IPS-NIHi7 (cell line): Measurements from ENCODE around the gene METTL18.

Source experiments
- DNase-seq: peaks from one replicate; pipeline ENCODE4 v3.0.0; 2012; ENCODE audit warnings: mixed read lengths; ENCODE audit errors: extremely low spot score

Gene METTL18

DNA sequence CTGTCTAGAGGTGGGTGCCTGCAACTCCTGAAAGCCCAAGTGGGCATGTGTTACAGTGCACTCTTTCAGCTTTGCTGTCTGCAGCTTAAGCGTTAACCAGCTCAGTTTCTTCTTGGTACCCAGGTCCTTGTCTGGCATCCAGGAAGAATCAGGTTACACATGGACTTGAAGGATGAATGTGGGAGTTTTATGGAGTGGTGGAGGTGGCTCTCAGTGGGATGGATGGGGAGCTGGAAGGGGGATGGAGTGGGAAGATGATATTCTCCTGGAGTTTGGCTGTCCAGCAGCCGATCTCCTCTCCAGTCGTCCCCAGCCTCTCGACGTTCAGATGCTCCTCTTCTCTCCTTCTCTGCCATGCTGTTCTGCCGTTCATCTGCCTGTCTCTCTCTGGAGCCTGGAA, 9.4 kb downstream of the METTL18 start:
- no peak for DNase-seq

DNA sequence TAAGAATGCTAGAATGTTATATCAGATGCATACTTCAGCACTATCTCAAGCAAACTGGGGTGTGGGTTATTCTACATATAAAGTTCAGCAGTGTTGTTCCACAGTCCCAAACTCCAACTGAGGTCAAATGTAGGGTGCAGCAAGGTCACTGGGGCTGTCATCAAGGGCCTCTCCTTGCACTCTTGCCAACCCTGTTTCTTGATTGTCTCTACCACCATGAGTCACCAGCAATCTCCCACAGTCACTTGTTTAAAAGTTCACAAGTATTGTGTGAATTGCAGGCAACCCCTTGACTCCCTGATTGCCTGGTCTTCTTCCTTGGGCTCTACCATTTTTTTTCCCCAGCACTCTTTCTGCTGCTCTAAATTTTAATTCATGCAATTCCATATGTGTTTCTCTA, 10.6 kb downstream of the METTL18 start:
- DNase-seq: no peak

DNA sequence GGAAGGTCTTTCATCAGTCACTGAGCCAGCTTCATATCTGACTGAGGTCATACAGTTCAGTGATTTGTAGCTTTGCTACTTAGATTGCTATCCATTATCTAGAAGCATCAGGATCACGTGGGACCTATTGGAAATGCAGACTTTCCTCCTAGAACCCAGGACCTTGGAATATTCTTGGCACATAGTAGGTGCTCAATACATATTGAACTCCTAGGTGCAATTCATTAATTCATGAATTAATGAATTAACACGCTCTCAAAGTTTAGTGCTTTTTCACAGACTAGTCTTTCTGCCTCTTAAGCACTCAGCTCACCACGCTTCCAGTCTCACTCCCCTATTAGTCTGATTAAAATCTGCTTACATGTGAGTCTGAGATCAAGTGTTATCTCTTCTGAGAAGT, 12.1 kb downstream of the METTL18 start:
- no peak for DNase-seq

- DNase-seq: no peak
Observed at GRCh38 chr1:169779970-169780369, 14.7 kb downstream of the METTL18 start.

DNA sequence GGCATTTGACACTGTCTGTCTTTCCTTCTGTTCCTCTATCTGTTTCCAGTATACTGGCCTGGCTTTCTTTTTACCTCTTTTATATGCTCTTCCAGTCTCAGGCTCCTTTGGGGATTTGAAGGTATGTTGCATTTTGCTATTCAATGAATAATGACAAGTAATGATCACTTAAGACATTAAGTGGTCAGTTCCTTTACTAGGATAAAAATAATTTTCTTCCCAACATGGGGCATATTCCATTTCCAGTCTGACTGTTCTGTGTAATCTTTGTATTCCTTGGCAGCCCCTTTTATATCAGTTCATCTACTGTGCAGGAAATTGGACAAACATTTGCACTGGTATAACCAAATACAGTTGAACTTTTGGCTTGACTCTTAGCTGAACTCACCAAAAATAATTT, 15.6 kb downstream of the METTL18 start:
- no peak for DNase-seq

DNA sequence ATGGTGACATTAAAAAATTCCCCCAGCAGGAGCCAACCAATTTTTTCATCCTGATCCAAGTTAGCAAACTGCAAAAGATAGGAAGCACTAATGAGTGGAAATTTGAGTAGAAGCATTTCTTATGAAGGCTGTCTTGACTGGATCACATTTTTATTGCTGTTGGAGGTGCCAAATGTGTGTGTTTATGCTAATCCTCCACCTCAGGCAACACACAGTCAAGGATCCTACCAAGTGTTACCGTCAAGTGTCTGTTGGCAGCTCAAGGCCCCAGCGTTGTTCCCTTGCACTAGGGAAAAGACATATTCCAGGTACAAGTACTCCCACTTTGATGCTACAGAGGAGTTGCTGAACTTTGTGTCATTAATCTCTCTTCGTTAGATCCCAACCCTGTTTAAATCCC, 18.3 kb downstream of the METTL18 start:
- DNase-seq: no peak

DNA sequence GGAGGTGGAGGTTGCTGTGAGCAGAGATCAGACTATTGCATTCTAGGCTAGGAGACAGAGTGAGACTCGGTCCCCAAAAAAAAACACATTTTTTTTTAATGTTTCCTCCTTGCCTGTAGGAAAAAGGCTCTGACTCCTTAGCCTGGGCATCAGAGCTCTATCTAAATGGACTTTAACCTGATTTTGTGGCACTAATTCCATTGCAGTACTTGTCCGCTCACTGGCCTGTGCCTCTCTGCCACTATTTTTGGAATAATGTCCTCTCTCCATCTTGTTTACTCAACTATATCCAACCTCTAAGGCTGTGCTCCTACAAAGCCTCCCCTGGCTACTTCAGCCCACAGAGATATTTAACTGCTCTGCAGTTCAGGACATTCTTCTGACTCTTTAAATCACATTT, 26.5 kb downstream of the METTL18 start:
- no peak for DNase-seq

GRCh38 chr1:169765580-169766331, 29.0 kb downstream of the METTL18 start:
- DNase-seq: no peak

DNA sequence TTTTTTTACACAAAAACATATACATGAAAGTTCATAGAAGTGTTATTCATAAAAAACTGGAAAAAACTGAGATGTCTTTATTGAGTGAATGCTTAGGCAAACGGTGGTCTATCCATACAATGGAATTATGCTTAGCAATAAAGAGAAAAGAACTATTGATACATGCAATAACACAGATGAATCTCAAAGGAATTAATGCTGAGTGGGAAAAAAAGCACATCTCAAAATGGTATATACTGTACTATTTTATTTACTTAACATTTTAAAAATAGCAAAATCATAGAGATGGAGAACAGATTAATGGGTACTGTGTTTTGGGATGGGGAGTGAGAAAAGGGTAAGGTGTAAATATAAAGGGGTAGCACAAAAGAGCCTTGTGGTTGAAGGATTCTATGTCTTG, 29.8 kb downstream of the METTL18 start:
- DNase-seq: no peak

DNA sequence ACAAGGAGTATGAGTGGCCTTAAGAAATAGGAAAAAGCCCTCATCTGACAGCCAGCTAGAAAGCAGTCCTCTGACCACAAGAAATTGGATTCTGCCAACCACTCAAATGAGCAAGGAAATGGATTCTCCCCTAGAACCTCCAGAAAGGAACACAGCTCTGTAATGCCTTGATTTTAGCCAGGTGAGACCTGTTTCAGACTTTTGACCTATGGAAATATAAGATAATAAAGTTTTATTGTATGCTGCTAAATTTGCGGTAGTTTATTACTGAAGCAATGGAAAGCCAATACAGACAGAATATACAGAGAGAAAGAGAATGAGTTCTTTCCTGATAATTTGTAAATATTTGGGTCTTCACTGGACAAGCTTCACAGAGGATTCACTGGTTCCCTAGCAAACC, 32.0 kb downstream of the METTL18 start:
- DNase-seq: no peak

DNA sequence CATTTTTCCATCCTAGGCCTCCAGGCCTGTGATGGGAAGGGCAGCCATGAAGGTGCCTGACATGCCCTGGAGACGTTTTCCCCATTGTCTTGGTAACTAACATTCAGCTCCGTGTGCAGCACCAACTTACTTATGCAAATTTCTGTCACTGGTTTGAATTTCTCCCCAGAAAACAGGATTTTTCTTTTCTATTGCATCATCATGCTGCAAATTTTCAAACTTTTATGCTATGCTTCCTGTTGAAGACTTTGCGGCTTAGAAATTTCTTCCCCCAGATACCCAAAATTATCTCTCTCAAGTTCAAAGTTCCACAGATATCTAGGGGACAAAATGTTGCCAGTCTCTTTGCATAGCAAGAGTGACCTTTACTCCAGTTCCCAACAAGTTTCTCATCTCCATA, 35.7 kb downstream of the METTL18 start:
- no peak for DNase-seq

DNA sequence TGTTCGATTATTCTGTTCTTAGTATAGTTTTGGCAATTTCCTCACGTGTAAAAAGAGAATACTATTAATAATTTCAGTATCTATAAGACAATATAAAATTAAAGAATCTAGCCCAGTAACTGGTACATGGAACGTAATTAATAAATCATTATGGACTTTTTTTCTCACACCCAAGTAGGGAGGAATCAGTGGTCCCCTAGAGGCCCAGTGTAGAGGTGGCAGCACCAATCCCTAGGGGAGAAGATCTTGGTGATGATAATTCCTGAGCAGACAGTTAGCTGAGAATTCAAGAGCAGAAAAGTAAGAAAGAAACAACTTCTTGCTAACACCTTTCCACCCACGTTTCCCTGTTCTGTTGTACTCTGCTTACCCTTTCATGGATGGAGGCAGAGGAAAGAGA, 41.2 kb downstream of the METTL18 start:
- no peak for DNase-seq

DNA sequence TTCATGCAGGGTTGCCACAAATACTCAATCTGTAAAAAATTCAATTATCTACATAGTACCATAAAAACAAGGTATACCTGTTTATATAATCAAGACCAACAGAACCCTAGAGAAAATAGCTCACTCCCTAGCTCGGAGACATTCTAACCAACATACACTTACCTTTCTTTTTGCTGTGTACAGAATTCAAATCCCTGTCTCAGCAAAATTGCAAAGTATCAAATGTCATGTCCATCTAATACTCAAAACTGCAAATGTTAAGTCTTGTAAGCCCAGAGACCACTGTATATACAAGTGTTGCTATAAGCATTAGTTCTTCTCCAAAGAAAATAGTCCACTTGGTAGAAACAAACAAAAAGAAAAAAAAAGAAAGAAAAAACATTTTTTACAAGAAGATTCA, 44.7 kb downstream of the METTL18 start:
- no peak for DNase-seq

- no peak for DNase-seq
Observed at GRCh38 chr1:169746550-169746949, 48.2 kb downstream of the METTL18 start.

- DNase-seq: no peak
Observed at GRCh38 chr1:169745015-169745861, 49.5 kb downstream of the METTL18 start.
